Panc1 (cell line): ENCODE data around the gene VRK3. TPM values are rescaled to one million over a fixed set of nuclear protein-coding genes. Genes with fewer than 3 reads are reported as not detected.

ENCODE experiments used
- ATAC-seq: fragments of 200-7000 bp; cut with Tn5 transposase; 2 replicates; pipeline ENCODE4 v1.9.1; 2020; ENCODE audit warnings: mild to moderate bottlenecking, moderate library complexity
- BruUV-seq: library from RNA; stranded (reverse); fragments of 400-500 nt; replicated peaks from 2 replicates; lab custom pipeline; 2021; lab: Mats Ljungman, UMichigan
- CTCF ChIA-PET: fragments of 300-600 bp; sonication (Branson Sonifier 250); formaldehyde crosslinking; loops from one replicate; lab custom pipeline; 2022; ENCODE audit warnings: antibody characterized with exemption; lab: Charles Lee
- POLR2A ChIA-PET: fragments of 300-600 bp; sonication (Branson Sonifier 250); formaldehyde crosslinking; loops from one replicate; lab custom pipeline; 2022; ENCODE audit warnings: antibody characterized with exemption; lab: Charles Lee
- DNase-seq: peaks from one replicate; pipeline ENCODE4 v3.0.0-alpha.2; 2010; ENCODE audit warnings: low read depth, low spot score
- H3K27ac ChIP-seq: 2 replicates; pipeline ENCODE4 v1.5.1; 2011; ENCODE audit warnings: mild to moderate bottlenecking, low read length, inconsistent platforms
- H3K27me3 ChIP-seq: fragments of 200-500 bp; sonication (Bioruptor generic); 2 replicates; pipeline ENCODE4 v1.6.0; 2014; ENCODE audit warnings: low read length, inconsistent platforms; ENCODE audit not compliant: control insufficient read depth, insufficient read depth
- H3K36me3 ChIP-seq: fragments of 200-500 bp; sonication (Bioruptor generic); 2 replicates; pipeline ENCODE4 v1.5.1; 2014; ENCODE audit warnings: inconsistent platforms, mild to moderate bottlenecking, low read length, moderate library complexity; ENCODE audit not compliant: control insufficient read depth, insufficient read depth
- H3K4me1 ChIP-seq: 2 replicates; pipeline ENCODE4 v1.5.1; 2011; ENCODE audit warnings: inconsistent platforms, mild to moderate bottlenecking, low read length, moderate library complexity; ENCODE audit not compliant: control insufficient read depth, insufficient read depth
- H3K4me3 ChIP-seq, 2 experiments: 2 replicates each; pipeline ENCODE4 v1.5.1; 2011 to 2012; ENCODE audit warnings: low read depth in 2 of 2, low read length in 2 of 2, mild to moderate bottlenecking in 2 of 2, inconsistent platforms in 1 of 2, moderate library complexity in 1 of 2
- H3K9me3 ChIP-seq: fragments of 200-500 bp; sonication (Bioruptor generic); 2 replicates; pipeline ENCODE4 v1.5.1; 2014; ENCODE audit warnings: low read depth, mild to moderate bottlenecking, inconsistent platforms, low read length, moderate library complexity; ENCODE audit not compliant: control insufficient read depth, insufficient read depth
- POLR2AphosphoS5 ChIP-seq: IDR thresholded peaks from 2 replicates; pipeline ENCODE4 v1.6.1; 2012; ENCODE audit warnings: mild to moderate bottlenecking, low read depth, low read length, moderate library complexity
- SIN3A ChIP-seq: IDR thresholded peaks from 2 replicates; pipeline ENCODE4 v1.6.1; 2012; ENCODE audit warnings: low read depth, mild to moderate bottlenecking, low read length, moderate library complexity, borderline replicate concordance; ENCODE audit not compliant: insufficient read depth
- TCF7L2 ChIP-seq: IDR thresholded peaks from 2 replicates; pipeline ENCODE4 v1.6.1; 2011; ENCODE audit warnings: mild to moderate bottlenecking, low read depth, low read length, inconsistent platforms
- in situ Hi-C: cut with HindIII; loops from 2 replicates; pipeline ENCODE4 v1.10.0; 2016; ENCODE audit warnings: low sequenced_read_pairs, low pct_unique_long_range_greater_than_20kb
- intact Hi-C: fragments of 100-400 bp; cut with micrococcal nuclease; formaldehyde crosslinking; loops from one replicate; pipeline ENCODE4 v1.10.0; 2022; ENCODE audit not compliant: unreplicated experiment
- total RNA-seq: library from RNA; stranded (reverse); gene quantifications from one replicate; pipeline ENCODE4 v1.2.1, GENCODE V29; 2021; ENCODE audit not compliant: unreplicated experiment
- TF ChIP-seq, protein P1 (sequence below), 2 experiments: IDR thresholded peaks; 2 replicates each; pipeline ENCODE4 v1.6.1; 2011 to 2012; ENCODE audit warnings: low read depth in 2 of 2, control low read depth in 1 of 2, low read length in 1 of 2, mild to moderate bottlenecking in 1 of 2, moderate library complexity in 1 of 2; ENCODE audit not compliant: insufficient read depth in 1 of 2
- TF ChIP-seq, protein P2 (sequence below): fragments of 450-650 bp; IDR thresholded peaks from 2 replicates; pipeline ENCODE4 v1.5.1; 2017; ENCODE audit warnings: mild to moderate bottlenecking

The VRK3 gene
- total RNA-seq, 1 experiment from 2014 or later: 32.6 TPM

DNA sequence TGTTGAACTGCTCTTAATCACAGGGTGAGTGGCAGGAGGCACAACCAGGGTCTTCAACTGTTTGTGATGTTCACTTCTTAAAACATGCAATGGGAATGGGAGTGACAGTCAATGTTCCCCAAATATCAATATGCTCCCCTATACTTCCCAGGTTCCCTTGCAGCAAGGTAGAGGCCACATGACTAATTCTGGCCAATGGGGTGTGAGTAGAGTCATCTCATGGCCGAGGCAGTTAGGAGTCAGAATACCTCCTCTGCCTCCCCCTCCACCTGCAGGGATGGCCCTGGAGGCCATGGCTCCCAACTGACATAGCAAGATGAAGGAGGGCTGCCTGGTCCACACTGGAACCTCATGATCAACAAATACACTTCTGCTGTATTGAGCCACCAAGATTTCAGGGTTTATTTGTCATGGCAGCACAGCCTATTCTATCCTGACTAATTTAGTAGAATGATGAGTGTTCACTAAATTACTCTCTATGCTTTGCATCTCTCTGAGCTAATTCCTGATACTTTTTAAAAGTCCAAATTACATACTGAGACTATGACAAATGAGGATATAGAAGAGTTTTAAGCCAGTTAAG, 8.9 kb downstream of the VRK3 start:
- ChIA-PET CTCF (no interaction called here), POLR2A (no interaction called here)
- no peak for DNase-seq
- H3K27ac ChIP-seq: no peak overlapping the region
- no peak for ATAC-seq
- in situ Hi-C loops: no loop called here
- TF ChIP-seq SIN3A: no peak
- no peak for TF ChIP-seq POLR2AphosphoS5
- TF ChIP-seq, protein P1, sequence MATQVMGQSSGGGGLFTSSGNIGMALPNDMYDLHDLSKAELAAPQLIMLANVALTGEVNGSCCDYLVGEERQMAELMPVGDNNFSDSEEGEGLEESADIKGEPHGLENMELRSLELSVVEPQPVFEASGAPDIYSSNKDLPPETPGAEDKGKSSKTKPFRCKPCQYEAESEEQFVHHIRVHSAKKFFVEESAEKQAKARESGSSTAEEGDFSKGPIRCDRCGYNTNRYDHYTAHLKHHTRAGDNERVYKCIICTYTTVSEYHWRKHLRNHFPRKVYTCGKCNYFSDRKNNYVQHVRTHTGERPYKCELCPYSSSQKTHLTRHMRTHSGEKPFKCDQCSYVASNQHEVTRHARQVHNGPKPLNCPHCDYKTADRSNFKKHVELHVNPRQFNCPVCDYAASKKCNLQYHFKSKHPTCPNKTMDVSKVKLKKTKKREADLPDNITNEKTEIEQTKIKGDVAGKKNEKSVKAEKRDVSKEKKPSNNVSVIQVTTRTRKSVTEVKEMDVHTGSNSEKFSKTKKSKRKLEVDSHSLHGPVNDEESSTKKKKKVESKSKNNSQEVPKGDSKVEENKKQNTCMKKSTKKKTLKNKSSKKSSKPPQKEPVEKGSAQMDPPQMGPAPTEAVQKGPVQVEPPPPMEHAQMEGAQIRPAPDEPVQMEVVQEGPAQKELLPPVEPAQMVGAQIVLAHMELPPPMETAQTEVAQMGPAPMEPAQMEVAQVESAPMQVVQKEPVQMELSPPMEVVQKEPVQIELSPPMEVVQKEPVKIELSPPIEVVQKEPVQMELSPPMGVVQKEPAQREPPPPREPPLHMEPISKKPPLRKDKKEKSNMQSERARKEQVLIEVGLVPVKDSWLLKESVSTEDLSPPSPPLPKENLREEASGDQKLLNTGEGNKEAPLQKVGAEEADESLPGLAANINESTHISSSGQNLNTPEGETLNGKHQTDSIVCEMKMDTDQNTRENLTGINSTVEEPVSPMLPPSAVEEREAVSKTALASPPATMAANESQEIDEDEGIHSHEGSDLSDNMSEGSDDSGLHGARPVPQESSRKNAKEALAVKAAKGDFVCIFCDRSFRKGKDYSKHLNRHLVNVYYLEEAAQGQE (IDR thresholded peaks at IDR 0.05; ENCODE audit: insufficient read depth in 1 of 2, low read depth in 2 of 2, low read length in 1 of 2): no peak
- no peak for TF ChIP-seq TCF7L2
- TF ChIP-seq, protein P2, sequence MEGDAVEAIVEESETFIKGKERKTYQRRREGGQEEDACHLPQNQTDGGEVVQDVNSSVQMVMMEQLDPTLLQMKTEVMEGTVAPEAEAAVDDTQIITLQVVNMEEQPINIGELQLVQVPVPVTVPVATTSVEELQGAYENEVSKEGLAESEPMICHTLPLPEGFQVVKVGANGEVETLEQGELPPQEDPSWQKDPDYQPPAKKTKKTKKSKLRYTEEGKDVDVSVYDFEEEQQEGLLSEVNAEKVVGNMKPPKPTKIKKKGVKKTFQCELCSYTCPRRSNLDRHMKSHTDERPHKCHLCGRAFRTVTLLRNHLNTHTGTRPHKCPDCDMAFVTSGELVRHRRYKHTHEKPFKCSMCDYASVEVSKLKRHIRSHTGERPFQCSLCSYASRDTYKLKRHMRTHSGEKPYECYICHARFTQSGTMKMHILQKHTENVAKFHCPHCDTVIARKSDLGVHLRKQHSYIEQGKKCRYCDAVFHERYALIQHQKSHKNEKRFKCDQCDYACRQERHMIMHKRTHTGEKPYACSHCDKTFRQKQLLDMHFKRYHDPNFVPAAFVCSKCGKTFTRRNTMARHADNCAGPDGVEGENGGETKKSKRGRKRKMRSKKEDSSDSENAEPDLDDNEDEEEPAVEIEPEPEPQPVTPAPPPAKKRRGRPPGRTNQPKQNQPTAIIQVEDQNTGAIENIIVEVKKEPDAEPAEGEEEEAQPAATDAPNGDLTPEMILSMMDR: no peak
- H3K9me3 ChIP-seq: no peaks in the 10 kb centered on the region
- BruUV-seq: no TSS peak
- no peaks in the 10 kb centered on the region for H3K4me1 ChIP-seq
- H3K27me3 ChIP-seq: no peaks in the 10 kb centered on the region
- intact Hi-C loops: no loop called here
- no peak overlapping the region for H3K4me3 ChIP-seq
- H3K36me3 ChIP-seq: no peaks in the 10 kb centered on the region

DNA sequence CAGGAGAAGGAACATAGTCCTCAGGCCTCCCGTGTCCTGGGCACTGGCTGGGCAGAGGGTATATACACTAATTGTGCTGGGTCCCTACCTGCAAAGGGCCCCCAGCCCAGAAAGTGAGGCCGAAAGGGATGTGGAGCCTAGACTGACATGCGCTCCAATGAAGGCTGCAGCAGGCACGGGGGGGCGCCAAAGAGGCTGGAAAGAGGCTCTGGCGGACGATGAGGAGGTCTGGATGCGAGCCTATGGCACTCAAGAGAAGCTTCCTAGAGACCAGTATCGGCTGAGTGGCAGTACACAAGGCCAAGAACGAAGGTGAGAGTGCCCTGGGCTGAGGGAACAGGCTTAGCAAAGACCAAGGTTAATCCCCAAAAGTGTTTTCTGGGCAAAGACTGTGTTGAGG, 16.6 kb downstream of the VRK3 start:
- peak; percentile 54; the same call in 1 of the 2 replicates for ATAC-seq

More for the DNA sequence above, 16.6 kb downstream of the VRK3 start:
- no peaks in the 10 kb centered on the region for H3K27me3 ChIP-seq
- TF ChIP-seq, protein P2: no peak; the same call in 1 of the 2 replicates
- TF ChIP-seq TCF7L2 (no peak), POLR2AphosphoS5 (no peak), SIN3A (no peak)
- TF ChIP-seq, protein P1 (IDR thresholded peaks at IDR 0.05; ENCODE audit: insufficient read depth in 1 of 2, low read depth in 2 of 2, low read length in 1 of 2): no peak
- no peaks in the 10 kb centered on the region for H3K9me3 ChIP-seq
- no peaks in the 10 kb centered on the region for H3K4me1 ChIP-seq
- no peak overlapping the region for H3K27ac ChIP-seq
- in situ Hi-C loops (no loop called here), intact Hi-C loops (no loop called here)
- CTCF ChIA-PET: no interaction called here
- DNase-seq: no peak
- no TSS peak for BruUV-seq
- POLR2A ChIA-PET: no interaction called here
- H3K36me3 ChIP-seq: no peaks in the 10 kb centered on the region; the same call in 1 of the 2 replicates
- no peak overlapping the region for H3K4me3 ChIP-seq
